Panc1 (cell line): ENCODE measurements around the gene WNT11. TPM values are rescaled to one million over a fixed set of nuclear protein-coding genes. Genes with fewer than 3 reads are reported as not detected.

ENCODE experiments used
- ATAC-seq: fragments of 200-7000 bp; cut with Tn5 transposase; 2 replicates; pipeline ENCODE4 v1.9.1; 2020; ENCODE audit warnings: mild to moderate bottlenecking, moderate library complexity
- BruUV-seq: library from RNA; stranded (reverse); fragments of 400-500 nt; replicated peaks from 2 replicates; lab custom pipeline; 2021; lab: Mats Ljungman, UMichigan
- CTCF ChIA-PET: fragments of 300-600 bp; sonication (Branson Sonifier 250); formaldehyde crosslinking; loops from one replicate; lab custom pipeline; 2022; ENCODE audit warnings: antibody characterized with exemption; lab: Charles Lee
- POLR2A ChIA-PET: fragments of 300-600 bp; sonication (Branson Sonifier 250); formaldehyde crosslinking; loops from one replicate; lab custom pipeline; 2022; ENCODE audit warnings: antibody characterized with exemption; lab: Charles Lee
- DNase-seq: peaks from one replicate; pipeline ENCODE4 v3.0.0-alpha.2; 2010; ENCODE audit warnings: low read depth, low spot score
- H3K27ac ChIP-seq: 2 replicates; pipeline ENCODE4 v1.5.1; 2011; ENCODE audit warnings: mild to moderate bottlenecking, low read length, inconsistent platforms
- H3K27me3 ChIP-seq: fragments of 200-500 bp; sonication (Bioruptor generic); 2 replicates; pipeline ENCODE4 v1.6.0; 2014; ENCODE audit warnings: low read length, inconsistent platforms; ENCODE audit not compliant: control insufficient read depth, insufficient read depth
- H3K36me3 ChIP-seq: fragments of 200-500 bp; sonication (Bioruptor generic); 2 replicates; pipeline ENCODE4 v1.5.1; 2014; ENCODE audit warnings: inconsistent platforms, mild to moderate bottlenecking, low read length, moderate library complexity; ENCODE audit not compliant: control insufficient read depth, insufficient read depth
- H3K4me1 ChIP-seq: 2 replicates; pipeline ENCODE4 v1.5.1; 2011; ENCODE audit warnings: inconsistent platforms, mild to moderate bottlenecking, low read length, moderate library complexity; ENCODE audit not compliant: control insufficient read depth, insufficient read depth
- H3K4me3 ChIP-seq, 2 experiments: 2 replicates each; pipeline ENCODE4 v1.5.1; 2011 to 2012; ENCODE audit warnings: low read depth in 2 of 2, low read length in 2 of 2, mild to moderate bottlenecking in 2 of 2, inconsistent platforms in 1 of 2, moderate library complexity in 1 of 2
- H3K9me3 ChIP-seq: fragments of 200-500 bp; sonication (Bioruptor generic); 2 replicates; pipeline ENCODE4 v1.5.1; 2014; ENCODE audit warnings: low read depth, mild to moderate bottlenecking, inconsistent platforms, low read length, moderate library complexity; ENCODE audit not compliant: control insufficient read depth, insufficient read depth
- CTCF ChIP-seq: fragments of 450-650 bp; IDR thresholded peaks from 2 replicates; pipeline ENCODE4 v1.5.1; 2017; ENCODE audit warnings: mild to moderate bottlenecking
- POLR2AphosphoS5 ChIP-seq: IDR thresholded peaks from 2 replicates; pipeline ENCODE4 v1.6.1; 2012; ENCODE audit warnings: mild to moderate bottlenecking, low read depth, low read length, moderate library complexity
- REST ChIP-seq, 2 experiments: IDR thresholded peaks; 2 replicates each; pipeline ENCODE4 v1.6.1; 2011 to 2012; ENCODE audit warnings: low read depth in 2 of 2, control low read depth in 1 of 2, low read length in 1 of 2, mild to moderate bottlenecking in 1 of 2, moderate library complexity in 1 of 2; ENCODE audit not compliant: insufficient read depth in 1 of 2
- SIN3A ChIP-seq: IDR thresholded peaks from 2 replicates; pipeline ENCODE4 v1.6.1; 2012; ENCODE audit warnings: low read depth, mild to moderate bottlenecking, low read length, moderate library complexity, borderline replicate concordance; ENCODE audit not compliant: insufficient read depth
- TCF7L2 ChIP-seq: IDR thresholded peaks from 2 replicates; pipeline ENCODE4 v1.6.1; 2011; ENCODE audit warnings: mild to moderate bottlenecking, low read depth, low read length, inconsistent platforms
- in situ Hi-C: cut with HindIII; loops from 2 replicates; pipeline ENCODE4 v1.10.0; 2016; ENCODE audit warnings: low sequenced_read_pairs, low pct_unique_long_range_greater_than_20kb
- intact Hi-C: fragments of 100-400 bp; cut with micrococcal nuclease; formaldehyde crosslinking; loops from one replicate; pipeline ENCODE4 v1.10.0; 2022; ENCODE audit not compliant: unreplicated experiment
- total RNA-seq: library from RNA; stranded (reverse); gene quantifications from one replicate; pipeline ENCODE4 v1.2.1, GENCODE V29; 2021; ENCODE audit not compliant: unreplicated experiment

Gene WNT11
- total RNA-seq, 1 experiment from 2014 or later = 1.1 TPM

- intact Hi-C loops = no loop called here
- no peaks in the 10 kb centered on the region for H3K36me3 ChIP-seq
- TF ChIP-seq REST (IDR thresholded peaks at IDR 0.05; ENCODE audit: insufficient read depth in 1 of 2, low read depth in 2 of 2, low read length in 1 of 2) (no peak), CTCF (no peak), POLR2AphosphoS5 (no peak), TCF7L2 (no peak), SIN3A (no peak)
- DNase-seq (no peak), ATAC-seq (no peak)
- POLR2A ChIA-PET = no interaction called here
- peaks cover 5% of the 10 kb centered on the region; the same call in 1 of the 2 replicates for H3K4me1 ChIP-seq
- CTCF ChIA-PET = no interaction called here
- BruUV-seq = no TSS peak
- H3K4me3 ChIP-seq = no peak overlapping the region
- H3K27ac ChIP-seq = no peak overlapping the region
- H3K27me3 ChIP-seq = peaks cover 5% of the 10 kb centered on the region; the same call in 1 of the 2 replicates
- in situ Hi-C loops = no loop called here
- no peaks in the 10 kb centered on the region for H3K9me3 ChIP-seq
Measured at GRCh38 chr11:76203131-76203925, 3.0 kb downstream of the WNT11 start.

- Histone ChIP-seq H3K36me3 (no peaks in the 10 kb centered on the region), H3K27me3 (peaks cover 5% of the 10 kb centered on the region; the same call in 1 of the 2 replicates), H3K4me1 (no peaks in the 10 kb centered on the region), H3K4me3 (no peak overlapping the region), H3K9me3 (no peaks in the 10 kb centered on the region), H3K27ac (no peak overlapping the region)
- no peak for ATAC-seq
- in situ Hi-C loops (no loop called here), intact Hi-C loops (no loop called here)
- CTCF ChIA-PET = no interaction called here
- no peak for DNase-seq
- TF ChIP-seq SIN3A (no peak), CTCF (no peak), REST (IDR thresholded peaks at IDR 0.05; ENCODE audit: insufficient read depth in 1 of 2, low read depth in 2 of 2, low read length in 1 of 2) (no peak), TCF7L2 (no peak), POLR2AphosphoS5 (no peak)
- no TSS peak for BruUV-seq
- POLR2A ChIA-PET = no interaction called here
Measured at GRCh38 chr11:76201672-76202412, 4.5 kb downstream of the WNT11 start.
